ENCODE results near the gene CGB3.
"Not testable (repeated sequence)": the region's sequence is repeated elsewhere in the genome, so short reads cannot be mapped to it uniquely, and the experiment has no call there.

GRCh38 chr19:49031642-49032301 lies 7.6 kb upstream of the CGB3 start, which contains the start of gene CGB2:
- peak in 5 of 11 experiments; percentile 9 to 38 (median 27) for TF ChIP-seq CTCF (IDR thresholded peaks at IDR 0.05 in 8 of 11, conservative IDR thresholded peaks at IDR 0.05 in 3 of 11)
- not testable (repeated sequence) for TF ChIP-seq POLR2A (IDR thresholded peaks at IDR 0.05)
